ENCODE results near the gene REEP1. TPM values are rescaled to one million over a fixed set of nuclear protein-coding genes. Genes with fewer than 3 reads are reported as not detected.
"Not testable (repeated sequence)": the region's sequence is repeated elsewhere in the genome, so short reads cannot be mapped to it uniquely, and the experiment has no call there.

Gene REEP1
- total RNA-seq, 1 experiment from 2014 or later: 7.8 TPM

GRCh38 chr2:86345783-86346370 lies 8.5 kb upstream of the REEP1 start:
- not testable (repeated sequence) for DNase-seq (ENCODE audit: low spot score)

GRCh38 chr2:86344404-86344803 lies 7.0 kb upstream of the REEP1 start:
- no peak for DNase-seq (ENCODE audit: low spot score)

GRCh38 chr2:86342488-86342887 lies 5.1 kb upstream of the REEP1 start:
- DNase-seq (ENCODE audit: low spot score): no peak

- no peak for DNase-seq (ENCODE audit: low spot score)
These were observed 4.0 kb upstream of the REEP1 start for GRCh38 chr2:86341470-86341869.

GRCh38 chr2:86338778-86339295 lies 1.4 kb upstream of the REEP1 start:
- DNase-seq (ENCODE audit: low spot score): no peak

- DNase-seq (ENCODE audit: low spot score): no peak
These were observed 667 bp downstream of the REEP1 start for GRCh38 chr2:86336675-86337243.

- DNase-seq (ENCODE audit: low spot score): no peak
These were observed 1.4 kb downstream of the REEP1 start for GRCh38 chr2:86335865-86336674.

GRCh38 chr2:86333378-86333777 lies 4.0 kb downstream of the REEP1 start:
- DNase-seq (ENCODE audit: low spot score): no peak

- DNase-seq (ENCODE audit: low spot score): no peak
These were observed 4.8 kb downstream of the REEP1 start for GRCh38 chr2:86332654-86333053.

- DNase-seq (ENCODE audit: low spot score): no peak
These were observed 6.0 kb downstream of the REEP1 start for GRCh38 chr2:86331384-86331783.

- no peak for DNase-seq (ENCODE audit: low spot score)
These were observed 7.4 kb downstream of the REEP1 start for GRCh38 chr2:86330001-86330400.

GRCh38 chr2:86323273-86324021 lies 14.0 kb downstream of the REEP1 start:
- DNase-seq (ENCODE audit: low spot score): no peak

GRCh38 chr2:86319700-86320580 lies 17.5 kb downstream of the REEP1 start:
- DNase-seq (ENCODE audit: low spot score): no peak

- no peak for DNase-seq (ENCODE audit: low spot score)
These were observed 22.3 kb downstream of the REEP1 start for GRCh38 chr2:86315084-86315483.

GRCh38 chr2:86314125-86314524 lies 23.3 kb downstream of the REEP1 start:
- DNase-seq (ENCODE audit: low spot score): peak; percentile 49

- DNase-seq (ENCODE audit: low spot score): no peak
These were observed 24.1 kb downstream of the REEP1 start for GRCh38 chr2:86313341-86313740.

- no peak for DNase-seq (ENCODE audit: low spot score)
These were observed 25.5 kb downstream of the REEP1 start for GRCh38 chr2:86311879-86312278.

GRCh38 chr2:86309966-86310365 lies 27.5 kb downstream of the REEP1 start:
- DNase-seq (ENCODE audit: low spot score): no peak

GRCh38 chr2:86308984-86309695 lies 28.3 kb downstream of the REEP1 start:
- no peak for DNase-seq (ENCODE audit: low spot score)

- DNase-seq (ENCODE audit: low spot score): no peak
These were observed 29.1 kb downstream of the REEP1 start for GRCh38 chr2:86308356-86308755.
